ENCODE results near the gene IL1R2. TPM values are rescaled to one million over a fixed set of nuclear protein-coding genes. Genes with fewer than 3 reads are reported as not detected.

The IL1R2 gene
- total and polyA plus RNA-seq, 3 donors from 2014 or later, result 2.2 to 3.7 (median 2.7) TPM

DNA sequence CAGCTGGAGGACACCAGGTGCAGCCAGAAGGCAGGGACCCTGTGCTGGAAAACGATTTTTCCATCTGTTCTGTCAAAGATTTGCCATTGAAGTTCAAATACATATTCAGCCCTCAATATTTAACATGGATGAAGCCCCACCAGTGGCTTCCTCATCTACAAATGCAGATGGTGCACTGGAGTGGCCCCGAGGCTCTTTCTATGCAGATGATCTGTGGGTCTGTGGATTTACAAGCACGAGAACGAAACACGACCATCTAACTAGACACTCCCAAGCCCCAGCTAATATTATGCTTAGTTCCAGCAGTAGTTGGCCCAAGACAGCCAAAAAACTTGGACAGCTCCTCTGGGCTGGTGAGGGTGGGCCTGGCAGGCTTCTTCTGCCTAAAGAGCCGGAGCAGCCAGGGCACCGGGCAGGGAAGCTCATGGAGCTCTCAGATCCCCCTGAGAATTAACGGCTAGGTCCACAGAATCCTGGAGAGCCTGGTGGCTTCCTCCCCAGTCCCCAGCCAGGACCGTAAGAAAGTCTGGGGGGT lies 9.2 kb upstream of the IL1R2 start:
- intact Hi-C loops (cut with DNase I; ENCODE audit: low total_unique reads), result no loop called here
- 87 to 94% methylated on average over 6 to 9 of the region's 9 CpGs for WGBS, 2 donors

DNA sequence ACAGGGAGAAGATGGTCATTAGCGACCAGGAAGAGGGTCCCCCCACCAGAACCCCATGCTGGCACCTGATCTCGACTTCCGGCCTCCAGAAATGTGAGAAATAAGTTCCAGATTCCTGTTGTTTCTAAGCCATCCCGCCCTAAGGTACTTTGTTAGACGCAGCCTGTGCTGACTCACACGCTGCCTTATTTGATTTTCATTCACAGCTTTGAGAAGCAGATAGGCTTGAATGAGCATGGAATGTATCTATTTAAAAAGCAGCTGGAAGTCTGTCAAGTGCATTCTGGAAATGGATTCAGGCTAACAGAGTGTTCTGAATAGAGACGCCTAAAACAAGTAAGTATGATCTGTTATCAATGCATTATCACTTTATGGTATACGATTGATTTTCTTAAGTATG lies 8.3 kb upstream of the IL1R2 start:
- peaks cover 10% of the 10 kb centered on the region for H3K4me1 ChIP-seq
- peak; percentile 43 for DNase-seq
- intact Hi-C loops (cut with DNase I; ENCODE audit: low total_unique reads), result no loop called here
- H3K36me3 ChIP-seq (ENCODE audit: low read depth, missing control alignments), result no peaks in the 10 kb centered on the region
- no peaks in the 10 kb centered on the region for H3K27me3 ChIP-seq
- 61 to 65% methylated on average over 8 of the region's 8 CpGs for WGBS, 2 donors
- H3K4me3 ChIP-seq, result no peak overlapping the region
- H3K9me3 ChIP-seq, result no peaks in the 10 kb centered on the region
- TF ChIP-seq POLR2A (IDR thresholded peaks at IDR 0.05), result no peak
- TF ChIP-seq, protein P1, sequence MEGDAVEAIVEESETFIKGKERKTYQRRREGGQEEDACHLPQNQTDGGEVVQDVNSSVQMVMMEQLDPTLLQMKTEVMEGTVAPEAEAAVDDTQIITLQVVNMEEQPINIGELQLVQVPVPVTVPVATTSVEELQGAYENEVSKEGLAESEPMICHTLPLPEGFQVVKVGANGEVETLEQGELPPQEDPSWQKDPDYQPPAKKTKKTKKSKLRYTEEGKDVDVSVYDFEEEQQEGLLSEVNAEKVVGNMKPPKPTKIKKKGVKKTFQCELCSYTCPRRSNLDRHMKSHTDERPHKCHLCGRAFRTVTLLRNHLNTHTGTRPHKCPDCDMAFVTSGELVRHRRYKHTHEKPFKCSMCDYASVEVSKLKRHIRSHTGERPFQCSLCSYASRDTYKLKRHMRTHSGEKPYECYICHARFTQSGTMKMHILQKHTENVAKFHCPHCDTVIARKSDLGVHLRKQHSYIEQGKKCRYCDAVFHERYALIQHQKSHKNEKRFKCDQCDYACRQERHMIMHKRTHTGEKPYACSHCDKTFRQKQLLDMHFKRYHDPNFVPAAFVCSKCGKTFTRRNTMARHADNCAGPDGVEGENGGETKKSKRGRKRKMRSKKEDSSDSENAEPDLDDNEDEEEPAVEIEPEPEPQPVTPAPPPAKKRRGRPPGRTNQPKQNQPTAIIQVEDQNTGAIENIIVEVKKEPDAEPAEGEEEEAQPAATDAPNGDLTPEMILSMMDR (IDR thresholded peaks at IDR 0.05), result no peak
- H3K27ac ChIP-seq, result no peak overlapping the region

More for the DNA sequence above, 9.2 kb upstream of the IL1R2 start:
- TF ChIP-seq, protein P1 (IDR thresholded peaks at IDR 0.05), result no peak
- TF ChIP-seq POLR2A (IDR thresholded peaks at IDR 0.05), result no peak
- peaks cover 8% of the 10 kb centered on the region for H3K4me1 ChIP-seq
- DNase-seq, result no peak
- no peaks in the 10 kb centered on the region for H3K27me3 ChIP-seq
- no peak overlapping the region for H3K4me3 ChIP-seq
- H3K27ac ChIP-seq, result no peak overlapping the region
- H3K9me3 ChIP-seq, result no peaks in the 10 kb centered on the region
- H3K36me3 ChIP-seq (ENCODE audit: low read depth, missing control alignments), result no peaks in the 10 kb centered on the region

DNA sequence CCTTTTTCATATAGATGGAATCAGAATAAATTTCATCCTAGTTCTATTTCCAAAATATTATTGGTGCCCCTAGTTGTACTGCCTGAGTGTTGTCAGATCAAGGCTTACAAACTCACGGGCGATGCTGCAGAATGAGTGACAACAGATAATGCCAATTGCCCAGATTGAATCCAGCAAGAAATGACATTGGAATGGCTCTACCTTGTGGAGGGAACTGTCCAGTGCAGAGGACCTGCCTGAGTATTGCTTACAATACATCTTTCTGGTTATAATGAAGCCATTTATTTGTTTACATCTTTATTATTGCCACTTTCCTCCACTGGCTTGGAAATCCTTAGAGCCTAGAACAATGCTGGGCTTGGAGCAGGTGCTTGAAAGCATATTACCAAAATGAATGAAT lies 7.8 kb upstream of the IL1R2 start:
- H3K27ac ChIP-seq, result no peak overlapping the region
- DNase-seq, result no peak

DNA sequence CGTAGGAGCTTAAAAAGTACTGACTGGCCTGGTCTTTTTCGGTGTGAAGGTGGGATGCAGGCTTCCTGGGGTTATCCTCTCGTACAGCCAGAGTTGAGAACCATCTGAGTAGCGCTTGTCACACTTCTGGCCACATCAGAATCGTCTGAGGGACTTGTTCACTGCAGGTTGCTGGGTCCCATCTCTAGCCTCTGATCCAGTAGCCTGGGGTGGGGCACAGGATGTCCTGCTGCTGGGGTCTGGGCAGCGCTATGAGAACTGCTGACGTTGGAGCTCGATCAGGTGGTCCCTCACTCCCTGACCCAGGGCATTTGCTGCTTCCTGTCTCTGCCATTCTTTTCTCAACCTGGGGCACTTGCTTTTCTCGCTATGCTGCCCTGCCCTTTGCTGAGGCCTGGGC lies 7.1 kb upstream of the IL1R2 start:
- TF ChIP-seq POLR2A (IDR thresholded peaks at IDR 0.05), result no peak
- TF ChIP-seq, protein P1 (IDR thresholded peaks at IDR 0.05), result no peak
- WGBS, 2 donors, result 86 to 88% methylated on average over 9 of the region's 9 CpGs
- Histone ChIP-seq H3K4me1 (peaks cover 10% of the 10 kb centered on the region), H3K27me3 (no peaks in the 10 kb centered on the region), H3K9me3 (no peaks in the 10 kb centered on the region), H3K36me3 (ENCODE audit: low read depth, missing control alignments) (no peaks in the 10 kb centered on the region), H3K4me3 (no peak overlapping the region), H3K27ac (no peak overlapping the region)
- intact Hi-C loops (cut with DNase I; ENCODE audit: low total_unique reads), result no loop called here
- no peak for DNase-seq

More for the DNA sequence above, 7.8 kb upstream of the IL1R2 start:
- no peaks in the 10 kb centered on the region for H3K36me3 ChIP-seq (ENCODE audit: low read depth, missing control alignments)
- no peak overlapping the region for H3K4me3 ChIP-seq
- 63 to 77% methylated on average over 2 of the region's 2 CpGs for WGBS, 2 donors
- no peaks in the 10 kb centered on the region for H3K9me3 ChIP-seq
- intact Hi-C loops (cut with DNase I; ENCODE audit: low total_unique reads), result no loop called here
- no peak for TF ChIP-seq POLR2A (IDR thresholded peaks at IDR 0.05)
- TF ChIP-seq, protein P1 (IDR thresholded peaks at IDR 0.05), result peak; percentile 6 to 33 (median 23)
- no peaks in the 10 kb centered on the region for H3K27me3 ChIP-seq
- H3K4me1 ChIP-seq, result peaks cover 10% of the 10 kb centered on the region

DNA sequence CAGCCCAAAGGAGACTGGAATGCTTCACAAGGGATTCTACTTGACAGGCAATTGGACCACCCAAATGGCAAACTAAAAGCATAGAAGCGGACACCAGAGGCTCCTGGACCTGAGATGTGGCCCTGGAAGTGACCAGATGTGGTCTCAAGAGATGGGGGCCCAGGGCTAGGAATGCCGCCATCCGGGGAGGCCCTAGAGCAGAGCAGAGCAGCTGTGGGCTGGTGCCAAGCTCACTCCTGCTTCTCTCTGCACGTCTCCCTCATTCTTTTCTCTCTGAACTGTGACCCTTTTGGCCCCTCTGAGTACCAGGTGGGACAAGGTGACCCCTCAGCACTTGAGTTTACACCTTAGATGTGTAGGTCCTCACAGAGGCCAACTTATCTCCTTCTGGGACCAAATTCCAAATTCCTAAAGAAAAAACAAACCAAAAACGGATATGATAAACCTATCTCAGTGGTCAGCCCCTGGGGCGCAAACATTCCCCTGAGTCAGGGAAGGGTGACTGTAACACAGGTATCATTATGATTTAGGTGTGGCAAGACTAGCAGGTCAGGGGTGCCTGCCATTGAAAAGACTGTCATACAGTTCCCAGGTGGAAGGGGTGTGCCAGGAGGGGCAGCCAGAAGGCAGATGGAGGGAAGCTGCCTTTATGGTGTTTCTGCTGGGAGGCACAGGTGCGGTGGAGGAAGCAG lies 6.5 kb upstream of the IL1R2 start:
- Histone ChIP-seq H3K4me3 (no peak overlapping the region), H3K36me3 (ENCODE audit: low read depth, missing control alignments) (no peaks in the 10 kb centered on the region), H3K4me1 (peaks cover 10% of the 10 kb centered on the region), H3K27me3 (no peaks in the 10 kb centered on the region), H3K9me3 (no peaks in the 10 kb centered on the region), H3K27ac (no peak overlapping the region)
- intact Hi-C loops (cut with DNase I; ENCODE audit: low total_unique reads), result no loop called here
- DNase-seq, result no peak
- TF ChIP-seq, protein P1 (IDR thresholded peaks at IDR 0.05), result no peak
- TF ChIP-seq POLR2A (IDR thresholded peaks at IDR 0.05), result no peak
- WGBS, 2 donors, result 91 to 92% methylated on average over 7 of the region's 7 CpGs

Measured in testis (tissue), 3 donors.